ENCODE data around the gene PFKFB2. TPM values are rescaled to one million over a fixed set of nuclear protein-coding genes. Genes with fewer than 3 reads are reported as not detected.

The PFKFB2 gene
- total and polyA plus RNA-seq, 2 donors (not counting 3 experiments of a cell fraction or from before 2014, with no cell fraction given) = 0.70 to 2.0 TPM

DNA sequence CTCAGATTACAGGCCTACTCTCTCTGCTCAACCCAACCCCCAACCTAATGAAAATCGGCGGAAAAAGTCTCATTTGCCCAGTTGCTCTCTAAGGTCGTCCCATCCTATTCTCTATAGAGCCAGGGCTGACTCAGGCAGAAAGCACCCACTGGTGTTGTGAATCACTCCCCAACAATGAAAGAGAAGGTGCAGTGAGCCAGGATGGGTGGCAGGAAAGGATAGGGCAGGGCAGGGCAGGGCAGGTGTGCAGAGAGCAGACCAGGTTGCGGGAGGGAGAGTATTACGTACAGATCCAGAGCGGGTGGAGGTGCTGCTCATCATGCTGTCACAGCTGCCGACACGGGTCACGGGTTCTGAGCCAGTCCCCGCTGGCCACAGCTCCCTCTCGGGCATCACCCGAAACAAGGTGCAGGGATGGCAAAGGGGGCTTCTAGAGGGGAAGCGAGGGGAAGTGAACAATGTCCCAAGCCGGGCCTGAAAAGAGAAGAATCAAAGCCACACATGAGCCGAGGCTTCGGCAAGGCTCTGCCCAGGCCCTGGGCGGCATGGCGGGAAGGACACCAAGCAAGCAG, 25.8 kb upstream of the PFKFB2 start:
- no peaks in the 10 kb centered on the region for H3K36me3 ChIP-seq (ENCODE audit: control insufficient read depth in 2 of 2, extremely low read depth in 1 of 2, insufficient read depth in 2 of 2, low read length in 2 of 2)
- DNase-seq (ENCODE audit: low read depth, low spot score) (no peak), FAIRE-seq (no peak)
- POLR2A ChIA-PET = no interaction called here
- no peaks in the 10 kb centered on the region for H3K79me2 ChIP-seq (ENCODE audit: control insufficient read depth, insufficient read depth, low read length)
- H3K27ac ChIP-seq (ENCODE audit: insufficient read depth, low read depth, low read length) = no peak overlapping the region
- TF ChIP-seq POLR2AphosphoS5 (IDR thresholded peaks at IDR 0.05; ENCODE audit: insufficient read depth, low read depth, low read length) (no peak), FOS (IDR thresholded peaks at IDR 0.05; ENCODE audit: borderline replicate concordance, insufficient read depth, low read length) (no peak), EZH2 (IDR thresholded peaks at IDR 0.05; ENCODE audit: borderline replicate concordance, low read depth, low read length, severe bottlenecking) (no peak)
- TF ChIP-seq, protein P1, sequence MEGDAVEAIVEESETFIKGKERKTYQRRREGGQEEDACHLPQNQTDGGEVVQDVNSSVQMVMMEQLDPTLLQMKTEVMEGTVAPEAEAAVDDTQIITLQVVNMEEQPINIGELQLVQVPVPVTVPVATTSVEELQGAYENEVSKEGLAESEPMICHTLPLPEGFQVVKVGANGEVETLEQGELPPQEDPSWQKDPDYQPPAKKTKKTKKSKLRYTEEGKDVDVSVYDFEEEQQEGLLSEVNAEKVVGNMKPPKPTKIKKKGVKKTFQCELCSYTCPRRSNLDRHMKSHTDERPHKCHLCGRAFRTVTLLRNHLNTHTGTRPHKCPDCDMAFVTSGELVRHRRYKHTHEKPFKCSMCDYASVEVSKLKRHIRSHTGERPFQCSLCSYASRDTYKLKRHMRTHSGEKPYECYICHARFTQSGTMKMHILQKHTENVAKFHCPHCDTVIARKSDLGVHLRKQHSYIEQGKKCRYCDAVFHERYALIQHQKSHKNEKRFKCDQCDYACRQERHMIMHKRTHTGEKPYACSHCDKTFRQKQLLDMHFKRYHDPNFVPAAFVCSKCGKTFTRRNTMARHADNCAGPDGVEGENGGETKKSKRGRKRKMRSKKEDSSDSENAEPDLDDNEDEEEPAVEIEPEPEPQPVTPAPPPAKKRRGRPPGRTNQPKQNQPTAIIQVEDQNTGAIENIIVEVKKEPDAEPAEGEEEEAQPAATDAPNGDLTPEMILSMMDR (IDR thresholded peaks at IDR 0.05; ENCODE audit: extremely low read depth in 1 of 2, insufficient read depth in 1 of 2, low read depth in 1 of 2, low read length in 2 of 2) = no peak
- TF ChIP-seq, protein P2, sequence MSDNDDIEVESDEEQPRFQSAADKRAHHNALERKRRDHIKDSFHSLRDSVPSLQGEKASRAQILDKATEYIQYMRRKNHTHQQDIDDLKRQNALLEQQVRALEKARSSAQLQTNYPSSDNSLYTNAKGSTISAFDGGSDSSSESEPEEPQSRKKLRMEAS (IDR thresholded peaks at IDR 0.05; ENCODE audit: insufficient read depth, insufficient read length) = no peak
- H4K20me1 ChIP-seq (replicated peaks; ENCODE audit: control insufficient read depth, extremely low read depth, insufficient read depth, low read length) = no peaks in the 10 kb centered on the region
- intact Hi-C loops (cut with micrococcal nuclease) = no loop called here
- no peaks in the 10 kb centered on the region for H3K9me3 ChIP-seq (replicated peaks; ENCODE audit: control insufficient read depth, insufficient read depth, low read length)
- no peak overlapping the region for H3K9ac ChIP-seq (replicated peaks; ENCODE audit: extremely low read depth, insufficient read depth, low read length)
- dilution Hi-C loops (cut with MboI; ENCODE audit: extremely low pct_ligation_motif_present, low sequenced_read_pairs) = no loop called here
- H2AFZ ChIP-seq (ENCODE audit: low read depth, low read length) = no peak overlapping the region
- H3K4me1 ChIP-seq (ENCODE audit: control insufficient read depth, extremely low read depth, insufficient read depth, low read length) = no peaks in the 10 kb centered on the region
- CTCF ChIA-PET = interaction anchor here (1.4 kb wide), 1 partner anchor 23 kb away, joined by 3 read pairs; no protein-coding TSS in a partner anchor
- H3K4me3 ChIP-seq (replicated peaks in 1 of 3; ENCODE audit: insufficient read depth in 1 of 3, low read depth in 1 of 3, low read length in 3 of 3) = no peak overlapping the region
- BruUV-seq (replicated peaks) = no TSS peak
- H3K27me3 ChIP-seq (ENCODE audit: control insufficient read depth in 2 of 2, insufficient read depth in 2 of 2, low read length in 2 of 2) = peaks cover 3 to 11% of the 10 kb centered on the region in 2 experiments
- H3K4me2 ChIP-seq (ENCODE audit: insufficient read depth, low read length) = no peak overlapping the region
- no peaks in the 10 kb centered on the region for H3K9me1 ChIP-seq (replicated peaks; ENCODE audit: control insufficient read depth, extremely low read depth, insufficient read depth, low read length)
